Stimulated activated CD4-positive, alpha-beta T cell treated with anti-CD3 and anti-CD28 coated beads, Interleukin-1b, Interleukin-23, amount 100 ng/mL, for 1 hour (primary cell): Measurements from ENCODE around the gene PRR12.

Experiments used
- DNase-seq, 2 donors: peaks; one replicate each; pipeline ENCODE4 v3.0.0-alpha.2; 2020; ENCODE audit warnings: low read depth in 2 of 2

The PRR12 gene

DNA sequence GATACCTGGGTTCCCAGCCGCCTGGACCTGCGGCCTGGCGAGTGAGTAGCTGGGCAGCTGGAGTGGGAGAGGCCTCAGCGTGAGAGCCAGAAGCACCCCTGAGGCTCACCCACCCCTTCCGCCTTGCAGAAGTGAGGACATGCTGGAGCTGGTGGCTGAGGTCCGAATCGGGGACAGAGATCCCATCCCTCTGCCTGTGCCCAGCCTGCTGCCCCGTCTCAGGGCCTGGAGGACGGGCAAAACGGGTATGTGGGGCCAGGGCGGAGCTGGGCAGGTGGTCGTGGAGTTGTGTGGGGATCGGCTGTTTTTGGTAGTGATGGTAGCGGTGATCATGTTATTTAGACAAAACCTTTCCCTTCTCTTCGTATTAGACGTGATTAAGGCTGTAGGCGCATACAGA is 55.6 kb downstream of the PRR12 start:
- DNase-seq: no peak

DNA sequence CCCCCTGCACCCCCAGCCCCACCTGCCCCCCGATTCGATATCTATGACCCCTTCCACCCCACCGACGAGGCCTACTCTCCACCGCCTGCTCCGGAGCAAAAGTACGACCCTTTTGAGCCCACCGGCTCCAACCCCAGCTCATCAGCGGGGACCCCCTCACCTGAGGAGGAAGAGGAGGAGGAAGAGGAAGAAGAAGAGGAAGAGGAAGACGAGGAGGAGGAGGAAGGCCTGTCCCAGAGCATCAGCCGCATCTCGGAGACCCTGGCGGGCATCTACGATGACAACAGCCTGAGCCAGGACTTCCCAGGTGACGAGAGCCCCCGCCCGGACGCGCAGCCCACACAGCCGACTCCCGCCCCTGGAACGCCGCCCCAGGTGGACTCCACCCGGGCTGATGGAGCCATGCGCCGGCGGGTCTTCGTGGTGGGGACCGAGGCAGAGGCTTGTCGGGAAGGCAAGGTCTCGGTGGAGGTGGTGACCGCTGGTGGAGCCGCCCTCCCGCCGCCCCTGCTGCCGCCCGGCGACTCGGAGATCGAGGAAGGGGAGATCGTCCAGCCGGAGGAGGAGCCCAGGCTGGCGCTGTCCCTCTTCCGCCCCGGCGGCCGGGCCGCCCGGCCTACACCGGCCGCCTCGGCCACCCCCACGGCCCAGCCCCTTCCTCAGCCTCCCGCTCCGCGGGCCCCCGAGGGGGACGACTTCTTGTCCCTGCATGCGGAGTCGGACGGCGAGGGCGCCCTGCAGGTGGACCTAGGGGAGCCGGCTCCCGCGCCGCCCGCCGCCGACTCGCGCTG is 60.2 kb downstream of the PRR12 start:
- DNase-seq: no peak

DNA sequence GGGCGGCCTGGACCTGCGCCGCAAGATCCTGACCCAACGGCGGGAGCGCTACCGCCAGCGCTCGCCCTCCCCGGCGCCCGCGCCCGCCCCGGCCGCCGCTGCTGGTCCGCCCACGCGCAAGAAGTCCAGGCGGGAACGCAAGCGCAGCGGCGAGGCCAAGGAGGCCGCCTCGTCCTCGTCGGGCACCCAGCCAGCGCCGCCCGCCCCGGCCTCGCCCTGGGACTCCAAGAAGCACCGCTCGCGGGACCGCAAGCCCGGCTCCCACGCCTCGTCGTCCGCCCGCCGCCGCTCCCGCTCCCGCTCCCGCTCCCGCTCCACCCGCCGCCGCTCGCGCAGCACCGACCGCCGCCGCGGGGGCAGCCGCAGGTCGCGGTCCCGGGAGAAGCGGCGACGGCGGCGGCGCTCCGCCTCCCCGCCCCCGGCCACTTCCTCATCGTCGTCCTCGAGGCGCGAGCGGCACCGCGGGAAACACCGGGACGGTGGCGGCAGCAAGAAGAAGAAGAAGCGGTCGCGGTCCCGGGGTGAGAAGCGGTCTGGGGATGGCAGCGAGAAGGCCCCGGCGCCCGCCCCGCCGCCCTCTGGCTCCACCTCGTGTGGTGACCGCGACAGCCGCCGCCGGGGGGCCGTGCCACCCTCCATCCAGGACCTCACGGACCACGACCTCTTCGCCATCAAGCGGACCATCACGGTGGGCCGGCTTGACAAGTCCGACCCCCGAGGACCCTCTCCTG is 61.0 kb downstream of the PRR12 start:
- no peak for DNase-seq

DNA sequence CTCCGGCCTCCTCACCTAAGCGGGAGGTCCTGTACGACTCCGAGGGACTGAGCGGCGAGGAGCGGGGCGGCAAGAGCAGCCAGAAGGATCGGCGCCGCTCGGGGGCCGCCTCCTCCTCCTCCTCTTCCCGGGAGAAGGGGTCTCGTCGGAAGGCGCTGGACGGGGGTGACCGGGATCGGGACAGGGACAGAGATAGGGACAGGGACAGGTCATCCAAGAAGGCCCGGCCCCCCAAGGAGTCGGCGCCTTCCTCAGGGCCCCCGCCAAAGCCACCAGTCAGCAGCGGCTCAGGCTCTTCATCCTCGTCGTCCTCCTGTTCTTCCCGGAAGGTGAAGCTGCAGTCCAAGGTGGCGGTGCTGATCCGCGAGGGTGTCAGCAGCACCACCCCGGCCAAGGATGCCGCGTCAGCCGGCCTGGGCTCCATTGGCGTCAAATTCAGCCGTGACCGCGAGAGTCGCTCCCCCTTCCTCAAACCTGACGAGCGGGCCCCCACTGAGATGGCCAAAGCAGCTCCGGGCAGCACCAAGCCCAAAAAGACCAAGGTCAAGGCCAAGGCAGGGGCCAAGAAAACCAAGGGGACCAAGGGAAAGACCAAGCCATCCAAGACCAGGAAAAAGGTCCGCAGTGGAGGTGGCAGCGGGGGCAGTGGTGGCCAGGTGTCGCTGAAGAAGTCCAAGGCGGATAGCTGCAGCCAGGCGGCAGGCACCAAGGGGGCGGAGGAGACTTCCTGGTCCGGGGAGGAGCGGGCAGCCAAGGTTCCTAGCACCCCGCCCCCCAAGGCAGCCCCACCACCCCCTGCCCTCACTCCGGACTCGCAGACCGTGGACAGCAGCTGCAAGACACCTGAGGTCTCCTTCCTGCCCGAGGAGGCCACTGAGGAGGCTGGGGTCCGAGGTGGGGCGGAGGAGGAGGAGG is 61.8 kb downstream of the PRR12 start:
- DNase-seq: no peak

DNA sequence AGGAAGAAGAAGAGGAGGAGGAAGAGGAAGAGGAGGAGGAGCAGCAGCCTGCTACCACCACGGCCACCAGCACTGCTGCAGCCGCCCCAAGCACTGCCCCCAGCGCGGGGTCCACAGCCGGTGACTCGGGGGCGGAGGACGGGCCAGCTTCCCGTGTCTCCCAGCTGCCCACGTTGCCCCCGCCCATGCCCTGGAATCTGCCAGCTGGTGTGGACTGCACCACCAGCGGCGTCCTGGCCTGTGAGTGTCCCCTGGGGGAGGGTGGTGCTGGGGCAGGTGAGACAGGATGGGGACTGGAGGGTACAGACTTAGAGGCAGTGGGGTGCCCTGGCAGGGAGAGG is 62.5 kb downstream of the PRR12 start:
- DNase-seq: no peak

DNA sequence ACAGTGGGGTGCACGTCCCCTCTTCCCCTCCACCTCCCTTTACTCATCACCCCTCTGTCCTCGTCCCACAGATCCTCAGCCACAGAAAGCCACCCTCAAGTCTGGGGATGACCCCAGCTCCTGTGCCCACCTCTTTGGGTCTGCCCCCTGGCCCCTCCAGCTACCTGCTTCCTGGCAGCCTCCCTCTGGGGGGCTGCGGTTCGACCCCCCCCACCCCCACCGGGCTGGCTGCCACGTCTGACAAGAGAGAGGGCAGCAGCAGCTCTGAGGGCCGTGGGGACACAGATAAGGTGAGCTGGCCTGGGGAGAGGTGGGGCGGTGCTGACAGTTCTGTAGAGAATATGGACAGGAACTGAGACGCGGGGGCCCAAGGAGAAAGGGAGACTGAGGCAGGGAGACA is 63.6 kb downstream of the PRR12 start:
- no peak for DNase-seq

DNA sequence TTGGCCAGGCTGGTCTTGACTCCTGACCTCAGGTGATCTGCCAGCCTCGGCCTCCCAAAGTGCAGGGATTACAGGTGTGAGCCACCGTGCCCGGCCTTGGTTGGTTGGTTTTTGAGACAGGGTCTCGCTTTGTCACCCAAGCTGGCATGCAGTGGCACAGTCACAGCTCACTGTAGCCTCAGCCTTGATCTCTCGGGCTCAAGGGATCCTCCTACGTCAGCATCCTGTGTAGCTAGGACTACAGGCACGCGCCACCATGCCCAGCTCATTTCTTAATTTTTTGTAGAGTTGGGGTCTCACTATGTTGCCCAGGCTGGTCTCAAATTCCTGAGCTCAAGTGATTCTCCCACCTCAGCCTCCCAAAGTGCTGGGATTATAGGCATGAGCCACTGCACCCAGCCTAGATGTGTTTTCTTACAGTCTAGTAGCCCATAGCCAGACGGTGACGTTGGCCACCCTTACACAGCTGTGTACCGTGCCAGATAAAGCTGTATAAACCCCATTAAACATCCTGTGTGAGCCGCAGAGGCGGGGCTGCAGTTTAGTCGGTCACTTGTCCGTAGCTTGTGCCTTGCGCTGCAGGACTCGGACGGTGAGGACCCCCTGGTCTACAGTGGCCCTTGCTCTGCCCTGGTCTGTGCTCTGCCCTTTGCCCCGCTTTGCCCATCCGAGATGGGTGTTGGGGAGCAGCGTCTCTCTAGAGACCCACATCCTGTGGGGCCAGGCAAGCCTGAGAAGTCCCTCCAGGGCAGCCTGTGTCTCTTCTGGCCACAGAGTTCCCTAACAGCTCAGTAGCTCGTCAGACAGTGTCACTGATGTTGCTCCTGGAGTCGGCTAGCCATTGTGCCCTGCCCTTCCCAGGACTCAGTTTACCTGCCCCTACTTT is 64.8 kb downstream of the PRR12 start:
- DNase-seq: no peak

DNA sequence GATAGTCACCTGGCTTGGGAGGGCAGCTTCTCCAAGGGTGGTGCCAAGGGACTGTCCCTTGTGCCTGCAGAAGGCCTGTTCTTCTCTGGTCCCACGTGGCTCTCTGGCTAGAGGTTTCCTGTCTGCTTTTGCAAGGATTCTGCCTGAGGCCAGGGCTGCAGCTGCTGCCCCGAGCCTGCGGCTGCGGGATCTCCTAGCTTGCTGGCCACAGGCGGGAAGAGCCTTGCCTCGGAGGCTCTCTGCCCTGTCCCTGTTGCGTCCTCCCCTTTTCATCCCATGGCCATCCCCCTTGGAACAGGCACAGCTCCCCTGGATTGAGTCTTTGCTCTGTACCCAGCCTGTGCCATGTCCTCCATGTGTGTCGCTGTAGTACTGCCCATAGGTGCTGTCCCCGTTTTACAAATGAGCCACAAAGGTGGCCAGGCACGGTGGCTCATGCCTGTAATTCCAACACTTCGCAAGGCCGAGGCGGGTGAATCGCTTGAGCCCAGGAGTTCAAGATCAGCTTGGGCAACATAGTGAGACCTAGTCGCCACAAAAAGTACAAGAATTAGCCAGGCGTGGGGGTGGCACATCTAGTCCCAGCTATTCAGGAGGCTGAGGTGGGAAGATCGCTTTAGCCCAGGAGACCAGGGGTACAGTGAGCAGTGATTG is 65.6 kb downstream of the PRR12 start:
- DNase-seq: no peak

DNA sequence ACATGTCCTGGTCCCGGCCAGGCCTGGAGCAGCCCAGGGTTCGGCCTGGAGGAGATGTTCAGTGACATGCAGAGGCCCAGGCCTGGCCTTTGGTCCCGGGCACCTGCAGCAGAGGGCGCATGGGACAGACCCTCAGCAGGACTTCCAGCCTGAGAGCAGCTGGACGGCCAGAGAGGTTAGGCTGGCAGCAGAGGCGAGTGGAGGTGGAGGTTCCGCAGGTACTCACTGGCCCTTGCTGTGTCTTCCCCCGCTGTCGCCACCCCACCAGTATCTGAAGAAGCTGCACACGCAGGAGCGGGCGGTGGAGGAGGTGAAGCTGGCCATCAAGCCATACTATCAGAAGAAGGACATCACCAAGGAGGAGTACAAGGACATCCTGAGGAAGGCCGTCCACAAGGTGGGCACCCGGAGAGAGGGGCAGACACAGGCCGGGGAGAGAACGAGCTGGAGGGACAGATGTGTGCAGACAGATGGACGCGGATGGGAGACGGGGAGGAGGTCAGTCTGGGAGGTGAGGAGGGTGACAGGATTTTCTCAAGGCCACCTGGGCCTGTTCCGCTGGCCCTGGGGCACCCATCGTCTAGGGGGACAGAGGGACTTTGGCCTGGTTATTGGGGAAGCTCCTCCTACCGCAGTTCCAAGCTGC is 66.6 kb downstream of the PRR12 start:
- DNase-seq: no peak

DNA sequence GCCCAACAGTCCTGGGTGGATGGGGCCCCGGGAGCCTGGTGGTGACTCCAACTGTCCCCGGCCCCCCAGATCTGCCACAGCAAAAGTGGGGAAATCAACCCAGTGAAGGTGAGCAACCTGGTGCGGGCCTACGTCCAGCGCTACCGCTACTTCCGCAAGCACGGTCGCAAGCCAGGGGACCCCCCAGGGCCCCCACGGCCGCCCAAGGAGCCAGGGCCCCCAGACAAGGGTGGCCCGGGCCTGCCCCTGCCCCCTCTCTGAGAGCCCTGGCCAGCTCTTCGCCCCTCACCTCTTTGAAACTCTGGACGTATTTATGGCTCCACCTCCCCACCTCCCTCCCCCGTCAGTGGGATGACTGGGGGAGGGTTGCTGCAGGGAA is 67.1 kb downstream of the PRR12 start:
- no peak for DNase-seq

DNA sequence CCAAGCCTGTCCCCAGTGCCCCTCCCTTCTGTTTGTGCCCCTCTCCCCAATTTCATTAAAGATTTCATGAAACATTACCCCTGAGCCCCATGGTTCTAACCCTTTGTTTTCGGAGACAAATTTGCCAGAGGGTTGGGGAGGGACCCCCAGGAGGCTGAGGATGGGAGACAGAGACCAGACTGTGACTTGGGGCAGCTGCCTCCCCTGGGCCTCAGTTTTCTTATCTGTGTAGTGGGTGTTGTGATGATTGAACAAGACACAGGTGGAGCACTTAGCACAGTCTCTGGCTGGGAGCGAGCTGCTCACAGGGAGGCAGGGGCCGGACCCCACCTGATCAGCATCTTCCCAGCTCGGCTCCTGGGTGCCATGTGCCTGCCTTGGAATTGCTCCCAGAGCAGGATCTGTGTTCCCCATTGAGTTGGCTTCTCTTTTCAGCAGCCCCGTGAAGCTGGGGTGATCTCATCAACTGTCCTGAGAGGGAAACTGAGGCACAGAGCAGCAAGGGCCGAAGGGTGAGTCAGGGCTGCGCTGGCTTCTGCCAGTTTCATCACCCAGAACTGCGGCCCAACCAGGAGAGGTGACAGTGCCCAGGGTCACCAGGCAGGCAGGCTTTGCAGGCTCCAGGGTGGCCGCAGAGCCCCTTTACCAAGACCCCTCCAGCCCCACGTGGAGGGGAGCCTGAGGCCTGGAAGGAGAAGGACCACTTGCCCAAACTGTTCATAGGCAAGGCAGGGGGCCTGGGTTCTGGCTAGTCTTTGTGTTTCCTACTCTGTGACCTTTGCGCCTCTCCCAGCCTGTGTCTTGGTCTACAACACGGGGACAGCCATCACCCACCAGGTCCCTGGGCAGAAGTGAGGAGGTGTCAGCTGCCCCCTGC is 67.8 kb downstream of the PRR12 start:
- DNase-seq: no peak

DNA sequence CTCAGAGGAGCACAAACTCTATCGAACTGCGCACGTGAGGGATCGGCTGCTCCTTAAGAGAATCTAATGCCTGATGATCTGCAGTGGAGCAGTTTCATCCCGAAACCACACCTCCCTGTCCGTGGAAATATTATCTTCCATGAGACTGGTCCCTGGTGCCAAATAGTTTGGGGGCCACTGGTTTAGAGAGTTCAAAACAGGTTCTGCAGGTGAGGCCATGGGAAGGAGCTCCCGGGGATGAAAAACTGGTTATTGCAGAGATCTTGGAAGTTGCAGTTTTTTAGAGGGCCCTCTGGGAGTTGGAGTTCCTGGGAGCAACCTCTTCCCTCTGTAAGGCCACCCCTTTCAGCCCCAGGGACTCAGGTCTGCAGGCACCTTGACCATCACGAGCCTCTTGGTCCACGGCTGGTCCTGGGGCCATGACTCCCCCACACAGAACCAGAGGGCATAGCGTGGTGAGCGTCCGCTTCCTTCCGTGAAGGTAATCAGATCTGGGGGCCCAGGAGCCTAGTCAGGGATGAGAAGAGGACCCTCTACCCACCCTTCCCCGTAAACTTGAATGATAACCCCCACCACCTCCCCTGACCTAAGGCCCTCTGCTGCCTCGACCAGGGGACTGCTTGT is 69.5 kb downstream of the PRR12 start:
- no peak for DNase-seq

DNA sequence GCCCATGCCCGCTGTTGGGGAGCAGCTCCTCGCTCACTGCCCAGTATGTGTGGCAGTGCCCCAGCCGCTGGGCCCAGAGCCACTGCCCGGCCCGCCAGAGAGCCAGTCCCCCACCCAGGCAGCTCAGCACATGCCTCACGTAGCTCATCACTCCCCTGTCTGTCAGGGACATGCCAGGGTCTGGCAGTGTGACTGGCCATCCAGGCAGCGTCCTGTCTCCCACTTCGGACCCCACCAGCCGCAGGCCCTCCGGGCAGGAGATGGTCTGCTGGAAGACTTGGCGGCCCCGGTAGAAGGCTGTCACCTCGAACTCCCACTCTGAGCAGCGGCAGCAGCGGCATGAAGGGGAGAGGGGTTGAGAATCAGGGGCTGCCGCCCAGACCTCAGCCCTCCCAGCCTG is 71.0 kb downstream of the PRR12 start:
- no peak for DNase-seq

DNA sequence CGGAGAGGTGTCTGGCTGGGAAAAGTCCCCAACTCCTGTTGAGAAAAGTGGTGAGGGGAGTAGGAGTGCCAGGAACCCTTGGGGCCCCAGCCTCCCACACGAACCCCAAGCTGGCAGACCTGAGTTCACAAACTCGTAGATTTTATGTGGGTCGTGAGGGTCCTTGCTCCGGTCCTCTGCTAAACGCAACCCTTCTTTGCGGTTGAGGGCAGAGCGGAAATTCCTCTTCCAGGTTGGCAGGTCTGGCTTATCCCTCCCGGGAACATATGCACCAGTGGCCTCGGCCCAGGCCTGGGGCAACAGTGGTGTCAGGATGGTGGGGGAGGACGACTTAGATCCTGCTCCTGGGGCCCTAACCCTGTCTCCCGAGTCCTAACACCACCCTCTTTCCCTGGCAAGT is 72.2 kb downstream of the PRR12 start:
- no peak for DNase-seq

DNA sequence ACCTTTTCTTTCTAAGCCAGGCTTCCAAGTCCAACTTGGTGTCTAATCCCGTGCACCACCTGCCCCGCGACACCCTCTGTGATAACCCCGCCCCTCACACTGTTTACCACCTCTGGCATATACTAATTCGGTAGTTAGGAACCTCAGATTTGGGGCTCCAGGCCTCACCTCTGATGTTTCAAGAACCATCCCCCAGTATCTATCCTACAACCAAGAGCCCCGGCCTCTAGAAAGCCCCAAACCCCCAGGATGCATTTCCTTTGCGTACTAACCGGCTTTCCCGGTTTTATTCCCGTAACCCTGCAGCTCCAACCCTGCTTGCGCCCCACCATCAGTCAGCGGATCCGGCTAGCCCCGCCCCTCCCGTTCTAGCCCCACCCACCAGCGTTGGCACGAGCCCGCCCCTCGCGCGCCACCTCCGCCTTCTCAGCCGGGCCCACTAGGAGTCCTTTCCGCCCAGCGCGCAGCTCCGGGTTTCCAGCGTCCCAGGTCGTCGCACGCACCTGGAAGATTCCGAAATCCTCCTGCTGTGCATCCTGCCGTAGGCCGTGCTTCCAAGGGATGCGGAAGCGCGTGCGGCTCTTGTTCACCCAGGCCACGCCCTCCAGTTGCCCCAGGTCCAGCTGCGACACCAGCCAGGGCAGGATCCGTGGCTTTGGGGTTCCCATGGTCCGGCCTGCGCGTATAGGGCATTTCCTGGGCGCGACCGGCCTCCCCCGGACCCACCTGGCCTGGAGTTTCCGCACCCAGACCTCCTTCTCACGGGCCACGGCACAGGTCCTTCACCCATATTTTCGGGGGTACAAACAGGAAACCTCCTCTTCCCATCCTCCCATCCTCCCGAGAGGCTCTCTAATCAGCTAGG is 73.4 kb downstream of the PRR12 start:
- peak; percentile 77 to 92 for DNase-seq

DNA sequence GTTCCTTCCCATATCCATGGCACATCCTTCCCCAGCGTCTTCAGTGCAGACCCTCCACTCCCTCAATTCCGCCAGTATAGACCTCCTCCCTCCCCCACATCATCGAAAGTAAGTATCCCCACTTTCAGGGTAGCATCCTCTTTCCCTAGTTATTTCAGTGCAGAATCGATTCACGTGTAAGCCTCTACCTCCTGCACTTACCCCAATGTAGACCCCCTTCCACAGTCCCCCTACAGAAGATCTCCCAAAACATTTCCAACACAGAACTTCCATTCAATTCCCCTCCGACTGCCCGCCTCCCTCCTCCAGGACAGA is 74.0 kb downstream of the PRR12 start:
- no peak for DNase-seq

DNA sequence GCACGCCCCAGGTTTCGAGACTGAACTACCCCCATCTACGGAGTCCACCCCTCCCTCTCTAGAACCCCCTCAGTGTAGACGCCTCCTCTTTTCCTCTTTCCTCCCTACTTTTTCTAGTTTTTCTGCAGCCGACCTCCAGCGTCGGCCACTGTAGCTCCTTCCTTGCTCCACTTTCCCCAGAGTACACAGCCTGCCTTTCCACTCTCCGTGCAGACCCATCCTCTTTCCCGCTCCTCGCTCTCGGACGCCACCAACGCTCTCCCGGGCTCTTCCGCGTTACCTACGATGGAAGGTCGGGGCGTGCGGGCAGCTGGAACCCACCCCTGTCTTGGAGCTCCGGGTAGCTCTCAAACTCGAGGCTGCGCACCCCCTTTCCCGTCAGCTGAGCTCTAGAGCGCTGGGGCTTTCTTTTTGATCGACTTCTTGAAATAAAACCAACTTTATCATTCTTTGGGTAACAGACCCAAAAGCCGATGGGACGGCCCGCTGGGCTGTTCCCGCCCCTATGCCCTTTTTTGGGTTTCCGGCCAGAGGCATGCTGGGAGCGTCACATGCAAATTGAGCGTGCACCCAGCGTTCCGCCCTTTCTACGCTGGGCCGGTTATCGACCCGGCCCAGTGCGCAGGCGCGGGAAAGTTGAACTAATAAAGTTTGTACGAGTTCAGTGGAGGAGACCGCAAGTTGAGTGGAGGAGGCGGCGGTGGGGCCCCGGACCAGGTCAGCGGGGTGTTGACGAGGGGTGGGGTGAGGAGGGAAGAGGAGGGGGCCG is 74.6 kb downstream of the PRR12 start, which contains the start of the genes BCL2L12 and IRF3:
BCL2L12 (plus strand) TSS at position 583 of the 769 bp plus-strand sequence. CDS start 760 bp downstream, outside the sequence.
IRF3 (minus strand) TSS at position 507 of the 769 bp plus-strand sequence. CDS start 1,019 bp downstream, outside the sequence.
- peak; percentile 98 to 100 for DNase-seq
